ENCODE data around the gene SHANK1.

The SHANK1 gene

GRCh38 chr19:50728084-50728737, 8.6 kb upstream of the SHANK1 start:
- DNase-seq (ENCODE audit: low read depth) = peak; percentile 92

- DNase-seq (ENCODE audit: low read depth) = no peak
Measured at GRCh38 chr19:50725911-50726230, 6.3 kb upstream of the SHANK1 start.

- DNase-seq (ENCODE audit: low read depth) = no peak
Measured at GRCh38 chr19:50725218-50725910, 5.8 kb upstream of the SHANK1 start.

- peak; percentile 99 for DNase-seq (ENCODE audit: low read depth)
Measured at GRCh38 chr19:50724522-50725217, 5.1 kb upstream of the SHANK1 start.

- DNase-seq (ENCODE audit: low read depth) = no peak
Measured at GRCh38 chr19:50723735-50724521, 4.3 kb upstream of the SHANK1 start.

GRCh38 chr19:50723069-50723468, 3.5 kb upstream of the SHANK1 start, which contains the start of gene CLEC11A:
Gene CLEC11A (plus strand): TSS chr19:50723364. CDS start chr19:50723526, 162 bp downstream.
- DNase-seq (ENCODE audit: low read depth) = peak; percentile 76

- no peak for DNase-seq (ENCODE audit: low read depth)
Measured at GRCh38 chr19:50722201-50723013, 2.8 kb upstream of the SHANK1 start.

- no peak for DNase-seq (ENCODE audit: low read depth)
Measured at GRCh38 chr19:50721441-50722137, 2.0 kb upstream of the SHANK1 start.

- DNase-seq (ENCODE audit: low read depth) = no peak
Measured at GRCh38 chr19:50720921-50721381, 1.3 kb upstream of the SHANK1 start.

- DNase-seq (ENCODE audit: low read depth) = no peak
Measured at GRCh38 chr19:50720181-50720920, 749 bp upstream of the SHANK1 start.

GRCh38 chr19:50719119-50719435, 525 bp downstream of the SHANK1 start:
- no peak for DNase-seq (ENCODE audit: low read depth)

GRCh38 chr19:50718255-50719118, 1.1 kb downstream of the SHANK1 start:
- no peak for DNase-seq (ENCODE audit: low read depth)

GRCh38 chr19:50717891-50718254, 1.7 kb downstream of the SHANK1 start:
- DNase-seq (ENCODE audit: low read depth) = no peak

- no peak for DNase-seq (ENCODE audit: low read depth)
Measured at GRCh38 chr19:50717026-50717723, 2.4 kb downstream of the SHANK1 start.

GRCh38 chr19:50716178-50717025, 3.2 kb downstream of the SHANK1 start:
- no peak for DNase-seq (ENCODE audit: low read depth)

- DNase-seq (ENCODE audit: low read depth) = no peak
Measured at GRCh38 chr19:50713556-50714236, 5.9 kb downstream of the SHANK1 start.

GRCh38 chr19:50712833-50713232, 6.8 kb downstream of the SHANK1 start:
- no peak for DNase-seq (ENCODE audit: low read depth)
